HT1080 (cell line): ENCODE data around the gene DXO. TPM values are rescaled to one million over a fixed set of nuclear protein-coding genes. Genes with fewer than 3 reads are reported as not detected.
A peak's percentile ranks its signal among the peaks of the same experiment; 100 is the strongest.
"Not testable (repeated sequence)": the region's sequence is repeated elsewhere in the genome, so short reads cannot be mapped to it uniquely, and the experiment has no call there.

Experiments
- DNase-seq: peaks from one replicate; pipeline ENCODE4 v3.0.0-alpha.2; 2015; ENCODE audit warnings: low read depth
- total RNA-seq: library from RNA; depleted of rRNA; stranded (reverse); fragments of >200 nt; shearing (Covaris generic); gene quantifications from 2 replicates; pipeline ENCODE4 v1.2.3, GENCODE V29; 2014

DXO gene
- total RNA-seq, 1 experiment from 2014 or later, result 30.1 TPM

DNA sequence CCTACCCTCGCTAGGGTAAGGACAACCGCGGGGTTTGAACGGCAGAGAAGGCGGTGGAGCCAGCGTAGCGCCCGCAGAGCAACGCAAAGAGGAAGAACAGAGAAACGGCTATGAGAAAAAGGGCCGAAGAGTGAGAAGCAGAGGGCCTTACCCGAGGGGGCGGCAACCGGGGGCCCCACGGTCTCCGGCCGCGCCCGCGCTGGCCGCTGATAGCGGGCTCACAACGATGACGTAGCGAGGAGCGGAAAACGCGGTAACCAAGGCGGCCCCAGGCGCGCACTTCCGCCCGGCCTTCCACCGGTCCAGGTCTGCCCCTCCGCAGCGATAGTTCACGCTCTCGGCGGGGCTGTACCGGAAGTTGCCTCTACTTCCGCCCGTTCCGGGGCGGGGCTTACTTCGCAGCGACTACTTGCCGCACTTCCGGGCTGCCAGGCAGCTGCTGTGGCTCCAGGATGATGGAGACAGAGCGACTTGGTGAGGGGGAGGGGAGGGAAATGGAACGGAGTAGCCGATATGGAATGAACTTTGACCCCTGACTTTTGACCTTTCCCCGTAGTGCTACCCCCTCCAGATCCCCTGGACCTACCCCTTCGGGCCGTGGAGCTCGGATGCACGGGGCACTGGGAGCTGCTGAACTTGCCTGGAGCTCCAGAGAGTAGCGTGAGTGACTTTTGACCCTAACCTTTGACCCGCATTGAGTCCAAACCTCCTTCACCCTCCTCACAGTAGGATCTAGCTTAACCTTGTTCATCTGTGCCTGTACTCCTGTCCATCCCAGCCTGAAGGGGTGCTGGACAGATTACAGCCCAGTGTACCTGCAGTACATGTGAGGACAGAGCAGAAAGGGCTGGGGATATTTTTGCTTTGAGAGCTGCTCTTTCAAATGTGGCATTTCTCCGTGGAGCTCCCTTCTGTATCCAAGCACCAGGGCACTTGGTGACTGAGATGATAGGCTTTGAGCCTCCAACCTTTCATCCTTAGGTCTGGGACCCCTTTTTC, 12.9 kb downstream of the DXO start, which contains the start of the genes NELFE and SKIC2:
TSS of gene NELFE (minus strand) at position 231 of the 999 bp plus-strand sequence. CDS start 525 bp downstream, outside the sequence.
TSS of gene SKIC2 (plus strand) at position 435 of the 999 bp plus-strand sequence. CDS start at position 453, 18 bp downstream.
- peak; percentile 98 for DNase-seq

DNA sequence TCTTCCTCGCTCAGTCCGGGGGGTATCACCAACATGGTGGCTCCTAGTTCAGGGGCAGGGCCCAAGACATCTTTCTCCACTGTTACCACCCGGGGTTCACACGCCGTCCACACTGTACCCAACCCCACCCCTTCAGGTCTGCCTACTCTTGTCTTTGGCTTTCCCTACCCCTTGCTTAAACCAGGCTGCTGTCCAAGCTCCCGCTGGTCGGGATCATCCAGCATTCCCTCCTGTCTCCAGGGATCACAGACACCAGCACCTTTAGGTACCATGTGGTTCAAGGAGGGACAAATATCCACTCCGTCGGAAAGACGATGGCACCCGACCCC, 13.6 kb downstream of the DXO start:
- no peak for DNase-seq

DNA sequence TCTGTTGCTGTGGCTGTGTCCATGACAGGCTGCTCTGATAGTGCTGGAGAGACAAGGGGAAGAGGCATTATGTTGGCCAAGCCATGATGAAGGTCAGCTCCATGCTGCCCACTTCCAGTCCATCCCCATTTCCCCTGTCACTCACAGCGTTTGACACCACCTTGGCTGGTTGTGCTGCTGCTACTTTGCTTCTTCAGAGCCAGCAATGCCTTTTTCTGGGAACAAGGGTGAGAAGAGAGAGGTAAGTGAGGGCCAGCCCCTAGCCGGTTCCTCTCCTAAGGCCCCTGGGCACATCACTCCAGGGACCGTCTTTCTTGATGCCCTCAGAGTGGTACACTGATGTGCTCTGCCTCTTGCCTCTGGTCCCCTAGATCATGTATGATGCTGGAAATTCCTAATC, 15.1 kb downstream of the DXO start:
- no peak for DNase-seq

DNA sequence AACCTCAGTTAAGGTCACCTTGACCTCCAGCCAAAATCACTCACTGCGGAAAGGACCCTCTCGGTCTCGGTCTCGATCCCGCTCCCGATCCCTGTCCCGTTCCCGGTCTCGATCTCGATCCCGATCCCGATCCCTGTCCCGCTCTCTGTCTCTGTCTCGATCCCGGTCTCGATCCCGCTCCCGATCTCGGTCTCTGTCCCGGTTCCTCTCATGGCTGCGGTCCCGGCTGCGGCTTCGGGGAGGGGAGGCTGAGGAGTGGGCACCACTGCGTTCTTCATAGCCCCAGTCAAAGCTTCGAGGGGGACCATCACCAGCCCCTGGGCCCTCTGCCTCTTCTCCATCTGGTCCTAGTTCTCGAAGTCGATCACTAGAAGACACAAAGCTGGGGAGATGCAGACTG, 17.4 kb downstream of the DXO start:
- DNase-seq, result no peak

DNA sequence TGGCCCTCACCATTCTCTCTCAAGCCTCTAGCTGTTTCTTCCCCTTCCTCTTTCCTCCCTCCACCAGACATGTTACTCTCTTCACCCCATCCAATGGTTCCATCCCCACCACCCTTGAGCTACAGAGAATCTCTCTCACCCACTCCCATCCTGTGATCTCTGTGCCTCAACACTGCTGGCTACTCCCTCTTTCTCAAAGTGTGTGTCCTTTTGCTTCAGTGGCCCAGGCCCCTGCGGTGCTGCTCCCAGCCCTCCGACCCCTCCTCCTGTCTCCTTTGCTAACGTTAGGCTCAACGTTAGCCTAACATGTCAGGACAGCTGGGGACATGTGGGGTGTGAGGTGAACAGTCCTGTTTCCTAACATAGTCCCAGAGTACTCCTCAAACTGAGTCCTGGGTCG, 19.0 kb downstream of the DXO start:
- DNase-seq, result no peak

DNA sequence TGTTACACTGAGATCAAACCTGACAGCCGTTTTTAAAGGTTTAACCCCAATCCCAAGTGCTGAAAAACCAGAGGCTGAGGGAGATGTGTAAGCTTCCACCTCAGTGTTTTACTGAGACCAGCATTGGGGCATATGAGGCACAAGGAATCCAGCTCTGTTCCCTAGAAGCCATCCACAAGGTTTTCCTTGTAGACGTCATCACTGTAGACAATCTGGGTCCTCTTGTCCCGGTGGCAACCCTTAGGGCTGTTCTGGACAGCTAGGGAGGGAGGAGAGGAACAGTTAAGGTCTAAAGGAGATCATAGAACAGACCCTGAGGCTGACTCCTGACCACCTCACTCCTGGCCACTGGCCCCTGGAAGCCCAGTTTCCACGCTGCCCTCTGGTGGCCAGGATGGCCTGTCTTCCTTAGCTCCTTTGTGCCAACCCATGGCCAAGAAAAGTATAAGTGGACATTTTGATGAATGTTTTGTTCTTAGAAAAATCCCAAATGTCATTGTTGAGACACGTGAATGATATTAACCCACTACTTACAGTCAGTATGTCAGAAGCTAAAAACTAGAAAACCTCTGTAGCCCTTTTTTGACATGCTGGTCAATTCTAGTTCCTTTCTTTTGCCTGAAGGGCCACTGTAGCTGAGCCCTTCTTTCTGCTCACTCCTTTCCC, 19.7 kb downstream of the DXO start:
- DNase-seq, result peak; percentile 49

DNA sequence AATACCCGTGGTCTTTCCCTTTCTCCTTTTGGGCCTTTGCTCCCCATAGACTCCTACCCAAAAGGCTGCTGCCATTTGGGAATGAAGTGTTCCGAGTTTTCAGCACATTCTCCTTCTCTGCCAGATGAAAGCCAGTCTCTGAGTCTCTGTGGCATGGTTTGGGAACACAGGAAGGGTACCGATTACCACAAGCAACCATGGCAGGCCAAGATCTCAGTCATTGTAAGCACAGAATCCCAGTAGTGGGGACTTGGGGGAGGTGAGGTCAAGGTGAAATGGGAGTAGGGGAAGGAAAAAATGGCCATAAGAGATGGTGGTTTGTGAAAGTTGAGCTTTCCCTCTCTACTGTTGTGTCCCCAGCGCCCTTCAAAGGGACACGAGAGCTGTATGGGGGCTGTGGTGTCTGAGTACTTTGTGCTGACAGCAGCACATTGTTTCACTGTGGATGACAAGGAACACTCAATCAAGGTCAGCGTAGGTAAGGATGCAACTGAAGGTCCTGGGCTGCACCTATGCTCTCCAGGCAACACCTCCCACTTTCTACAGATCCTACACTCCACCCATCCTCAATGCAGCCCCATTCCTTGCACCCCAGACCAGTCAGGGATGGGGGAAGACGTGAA, 21.9 kb downstream of the DXO start:
- DNase-seq, result no peak

DNA sequence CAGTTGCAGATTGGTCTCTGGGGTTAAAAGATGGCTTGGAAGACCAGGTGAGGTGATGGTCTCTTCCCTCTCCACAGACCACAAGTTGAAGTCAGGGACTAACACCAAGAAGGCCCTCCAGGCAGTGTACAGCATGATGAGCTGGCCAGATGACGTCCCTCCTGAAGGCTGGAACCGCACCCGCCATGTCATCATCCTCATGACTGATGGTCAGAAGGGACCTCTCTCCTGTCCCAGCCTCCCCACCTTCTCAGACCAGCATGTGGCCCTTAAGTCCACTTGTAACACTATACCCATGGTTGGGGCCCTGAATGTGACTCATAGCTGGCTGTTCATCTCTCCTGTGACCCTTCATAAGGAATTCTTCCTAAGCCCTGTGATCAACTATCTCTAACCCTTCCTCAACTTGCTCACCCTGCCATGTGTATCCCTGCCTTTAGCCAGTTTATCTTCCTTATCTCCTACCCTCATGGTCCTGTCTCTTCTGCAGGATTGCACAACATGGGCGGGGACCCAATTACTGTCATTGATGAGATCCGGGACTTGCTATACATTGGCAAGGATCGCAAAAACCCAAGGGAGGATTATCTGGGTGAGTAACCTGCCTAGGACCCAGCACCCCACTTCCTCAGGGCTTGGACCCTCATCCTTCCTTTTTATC, 23.1 kb downstream of the DXO start:
- DNase-seq, result peak; percentile 71

DNA sequence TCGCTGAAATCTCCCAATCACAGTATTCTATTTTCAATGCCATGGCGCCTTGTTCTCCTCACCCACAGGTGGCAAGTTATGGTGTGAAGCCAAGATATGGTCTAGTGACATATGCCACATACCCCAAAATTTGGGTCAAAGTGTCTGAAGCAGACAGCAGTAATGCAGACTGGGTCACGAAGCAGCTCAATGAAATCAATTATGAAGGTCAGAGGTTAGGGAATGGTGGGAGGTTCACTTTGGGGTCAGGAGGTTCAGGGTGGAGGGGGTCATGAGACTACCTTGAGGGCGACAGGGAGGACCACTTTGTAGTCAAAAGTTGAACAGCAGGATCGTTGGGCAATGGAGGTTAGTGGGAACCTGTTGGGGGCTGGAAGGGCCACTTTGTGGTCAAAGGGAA, 23.6 kb downstream of the DXO start:
- DNase-seq, result no peak

DNA sequence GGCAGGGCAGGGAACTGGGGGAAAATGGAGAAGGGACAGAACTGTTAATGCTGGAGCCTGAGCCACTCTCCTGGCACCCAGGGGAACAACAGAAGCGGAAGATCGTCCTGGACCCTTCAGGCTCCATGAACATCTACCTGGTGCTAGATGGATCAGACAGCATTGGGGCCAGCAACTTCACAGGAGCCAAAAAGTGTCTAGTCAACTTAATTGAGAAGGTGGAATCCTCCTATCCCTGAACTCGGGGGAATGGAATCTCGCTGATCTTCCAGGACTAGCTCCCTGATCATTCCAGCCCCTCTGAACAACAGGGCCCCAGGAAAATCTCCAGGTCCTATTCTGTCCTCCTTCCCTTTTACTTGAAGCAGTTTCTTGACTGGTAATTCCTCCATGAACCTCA, 24.1 kb downstream of the DXO start:
- DNase-seq, result no peak

DNA sequence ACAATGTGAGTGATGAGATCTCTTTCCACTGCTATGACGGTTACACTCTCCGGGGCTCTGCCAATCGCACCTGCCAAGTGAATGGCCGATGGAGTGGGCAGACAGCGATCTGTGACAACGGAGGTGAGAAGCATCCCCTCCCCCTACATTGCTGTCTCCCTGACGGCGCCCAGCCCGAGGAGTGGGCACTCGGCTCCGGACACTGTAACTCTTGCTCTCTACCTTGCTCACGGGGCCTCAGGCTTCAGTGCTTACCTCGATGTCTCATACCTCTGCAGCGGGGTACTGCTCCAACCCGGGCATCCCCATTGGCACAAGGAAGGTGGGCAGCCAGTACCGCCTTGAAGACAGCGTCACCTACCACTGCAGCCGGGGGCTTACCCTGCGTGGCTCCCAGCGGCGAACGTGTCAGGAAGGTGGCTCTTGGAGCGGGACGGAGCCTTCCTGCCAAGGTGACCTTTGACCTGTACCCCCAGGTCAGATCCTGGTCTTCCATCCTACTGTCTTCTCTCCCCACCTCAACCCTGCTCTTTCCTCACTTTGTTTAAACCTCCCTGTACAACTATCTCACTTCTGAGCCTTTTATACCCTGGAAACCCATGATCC, 24.8 kb downstream of the DXO start:
- no peak for DNase-seq

DNA sequence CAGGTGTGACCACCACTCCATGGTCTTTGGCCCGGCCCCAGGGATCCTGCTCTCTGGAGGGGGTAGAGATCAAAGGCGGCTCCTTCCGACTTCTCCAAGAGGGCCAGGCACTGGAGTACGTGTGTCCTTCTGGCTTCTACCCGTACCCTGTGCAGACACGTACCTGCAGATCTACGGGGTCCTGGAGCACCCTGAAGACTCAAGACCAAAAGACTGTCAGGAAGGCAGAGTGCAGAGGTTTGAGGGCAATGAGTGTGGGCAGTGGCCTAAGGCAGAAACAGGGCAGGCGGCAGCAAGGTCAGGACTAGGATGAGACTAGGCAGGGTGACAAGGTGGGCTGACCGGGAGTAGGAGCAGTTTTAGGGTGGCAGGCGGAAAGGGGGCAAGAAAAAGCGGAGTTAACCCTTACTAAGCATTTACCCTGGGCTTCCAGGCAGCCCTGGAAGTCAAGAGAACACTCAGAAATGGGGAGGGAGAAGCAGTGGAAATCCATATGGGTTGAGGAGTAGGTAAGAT, 25.5 kb downstream of the DXO start:
- DNase-seq, result no peak

DNA sequence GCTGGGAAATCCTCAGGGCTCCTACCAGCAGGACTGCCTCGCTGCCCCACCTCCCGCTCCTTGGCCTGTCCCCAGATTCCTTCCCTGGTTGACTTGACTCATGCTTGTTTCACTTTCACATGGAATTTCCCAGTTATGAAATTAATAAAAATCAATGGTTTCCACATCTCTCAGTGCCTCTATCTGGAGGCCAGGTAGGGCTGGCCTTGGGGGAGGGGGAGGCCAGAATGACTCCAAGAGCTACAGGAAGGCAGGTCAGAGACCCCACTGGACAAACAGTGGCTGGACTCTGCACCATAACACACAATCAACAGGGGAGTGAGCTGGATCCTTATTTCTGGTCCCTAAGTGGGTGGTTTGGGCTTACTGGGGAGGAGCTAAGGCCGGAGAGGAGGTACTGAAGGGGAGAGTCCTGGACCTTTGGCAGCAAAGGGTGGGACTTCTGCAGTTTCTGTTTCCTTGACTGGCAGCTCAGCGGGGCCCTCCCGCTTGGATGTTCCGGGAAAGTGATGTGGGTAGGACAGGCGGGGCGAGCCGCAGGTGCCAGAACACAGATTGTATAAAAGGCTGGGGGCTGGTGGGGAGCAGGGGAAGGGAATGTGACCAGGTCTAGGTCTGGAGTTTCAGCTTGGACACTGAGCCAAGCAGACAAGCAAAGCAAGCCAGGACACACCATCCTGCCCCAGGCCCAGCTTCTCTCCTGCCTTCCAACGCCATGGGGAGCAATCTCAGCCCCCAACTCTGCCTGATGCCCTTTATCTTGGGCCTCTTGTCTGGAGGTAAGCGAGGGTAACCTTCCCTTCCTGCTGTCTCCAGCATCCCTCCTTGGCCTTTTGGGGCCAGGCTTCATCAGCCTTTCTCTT, 26.2 kb downstream of the DXO start, which contains the start of gene CFB:
TSS of gene CFB (plus strand) at position 589 of the 863 bp plus-strand sequence. CDS start at position 716, 127 bp downstream.
- DNase-seq, result peak; percentile 42

DNA sequence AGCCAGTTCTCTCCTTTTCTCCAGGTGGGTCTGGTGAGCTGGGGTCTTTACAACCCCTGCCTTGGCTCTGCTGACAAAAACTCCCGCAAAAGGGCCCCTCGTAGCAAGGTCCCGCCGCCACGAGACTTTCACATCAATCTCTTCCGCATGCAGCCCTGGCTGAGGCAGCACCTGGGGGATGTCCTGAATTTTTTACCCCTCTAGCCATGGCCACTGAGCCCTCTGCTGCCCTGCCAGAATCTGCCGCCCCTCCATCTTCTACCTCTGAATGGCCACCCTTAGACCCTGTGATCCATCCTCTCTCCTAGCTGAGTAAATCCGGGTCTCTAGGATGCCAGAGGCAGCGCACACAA, 26.8 kb downstream of the DXO start:
- no peak for DNase-seq

DNA sequence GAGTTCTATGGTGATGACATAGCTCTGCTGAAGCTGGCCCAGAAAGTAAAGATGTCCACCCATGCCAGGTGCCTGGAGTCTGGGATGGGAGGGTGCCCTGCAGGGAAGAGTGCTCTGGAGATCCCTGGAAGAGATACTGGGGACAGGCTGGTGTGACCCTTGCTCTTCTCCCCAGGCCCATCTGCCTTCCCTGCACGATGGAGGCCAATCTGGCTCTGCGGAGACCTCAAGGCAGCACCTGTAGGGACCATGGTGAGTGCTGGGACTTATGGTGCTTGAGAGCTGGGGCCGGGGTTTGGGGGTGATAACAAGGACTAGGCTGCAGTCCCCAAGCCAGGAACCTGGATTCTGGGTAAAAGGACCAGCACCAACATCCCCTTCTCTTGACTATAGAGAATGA, 28.2 kb downstream of the DXO start:
- DNase-seq, result no peak

DNA sequence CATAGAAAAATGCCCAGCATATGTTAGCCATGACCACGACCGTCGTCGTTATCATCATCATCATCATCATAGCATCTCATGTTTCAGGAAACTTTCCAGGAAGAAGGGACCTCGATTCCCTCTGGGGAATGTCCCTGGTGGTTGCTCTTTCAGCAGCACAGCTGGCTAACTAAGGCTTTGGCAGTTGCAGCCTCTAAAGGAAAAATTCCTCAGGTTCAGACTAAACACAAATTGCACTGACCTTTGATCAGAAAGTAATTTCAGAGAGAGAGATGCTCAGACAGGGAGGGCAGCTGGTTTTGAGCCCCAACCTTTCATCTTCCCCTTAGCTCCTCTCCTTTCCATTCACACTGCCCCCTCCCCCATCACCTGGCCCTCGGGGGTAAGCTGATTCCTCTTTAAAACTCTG, 31.7 kb downstream of the DXO start:
- DNase-seq, result peak; percentile 45

DNA sequence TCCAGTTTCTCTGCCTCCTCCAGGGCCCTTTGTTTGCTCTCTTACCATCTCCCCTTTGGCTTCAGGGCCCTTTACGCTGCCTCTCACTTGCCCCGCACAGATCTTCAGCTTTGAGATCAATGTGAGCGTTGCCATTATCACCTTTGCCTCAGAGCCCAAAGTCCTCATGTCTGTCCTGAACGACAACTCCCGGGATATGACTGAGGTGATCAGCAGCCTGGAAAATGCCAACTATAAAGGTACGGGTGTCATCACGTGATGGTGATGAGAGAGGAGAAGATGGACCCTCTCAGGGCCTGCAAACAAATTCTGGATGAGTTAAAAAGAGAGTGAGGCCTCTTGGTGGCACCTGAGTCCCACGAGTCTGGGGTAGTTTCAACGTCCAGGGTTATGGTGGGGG, 36.1 kb downstream of the DXO start:
- DNase-seq, result no peak

DNA sequence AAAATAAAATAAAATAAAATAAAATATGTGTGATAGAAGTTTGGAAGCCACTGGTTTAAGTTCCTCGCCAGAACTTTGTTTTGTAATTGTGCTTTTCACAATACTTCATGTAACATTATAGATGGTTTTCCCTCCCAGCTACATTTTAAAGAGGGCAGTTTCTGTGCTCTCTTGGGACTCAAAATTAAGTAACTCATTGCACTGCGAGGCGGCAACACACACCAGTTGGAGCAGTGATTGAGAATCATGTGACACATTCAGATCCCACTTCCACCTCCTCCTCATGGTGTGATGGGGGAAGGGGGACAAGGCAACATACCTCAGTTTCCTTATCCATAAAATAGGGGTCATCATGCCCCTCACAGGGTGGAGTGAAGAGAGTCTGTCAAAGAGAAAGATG, 36.9 kb downstream of the DXO start:
- DNase-seq, result no peak

DNA sequence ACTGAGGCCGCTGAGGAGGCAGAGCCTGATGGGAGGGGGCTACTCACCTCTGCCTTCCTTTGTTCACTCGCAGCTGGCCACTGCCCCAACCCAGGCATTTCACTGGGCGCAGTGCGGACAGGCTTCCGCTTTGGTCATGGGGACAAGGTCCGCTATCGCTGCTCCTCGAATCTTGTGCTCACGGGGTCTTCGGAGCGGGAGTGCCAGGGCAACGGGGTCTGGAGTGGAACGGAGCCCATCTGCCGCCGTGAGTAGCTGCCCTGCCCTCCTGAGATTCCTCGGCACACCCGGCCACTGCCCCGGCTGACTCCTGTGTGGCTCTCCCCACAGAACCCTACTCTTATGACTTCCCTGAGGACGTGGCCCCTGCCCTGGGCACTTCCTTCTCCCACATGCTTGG, 38.4 kb downstream of the DXO start:
- no peak for DNase-seq

DNA sequence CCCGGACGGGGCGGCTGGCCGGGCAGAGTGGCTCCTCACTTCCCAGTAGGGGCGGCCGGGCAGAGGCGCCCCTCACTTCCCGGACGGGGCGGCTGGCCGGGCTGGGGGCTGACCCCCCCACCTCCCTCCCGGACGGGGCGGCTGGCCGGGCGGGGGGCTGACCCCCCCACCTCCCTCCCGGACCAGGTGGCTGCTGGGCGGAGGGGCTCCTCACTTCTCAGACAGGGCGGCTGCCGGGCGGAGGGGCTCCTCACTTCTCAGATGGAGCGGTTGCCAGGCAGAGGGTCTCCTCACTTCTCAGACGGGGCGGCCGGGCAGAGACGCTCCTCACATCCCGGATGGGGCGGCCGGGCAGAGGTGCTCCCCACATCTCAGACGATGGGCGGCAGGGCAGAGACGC, 39.8 kb downstream of the DXO start:
- not testable (repeated sequence) for DNase-seq
